ENCODE data around the gene RYR1. TPM values are rescaled to one million over a fixed set of nuclear protein-coding genes. Genes with fewer than 3 reads are reported as not detected.

Gene RYR1
- total and polyA plus RNA-seq, 10 of the 15 experiments (the other 5 are each of a cell fraction or from before 2014, with no cell fraction given): under 0.01 to 0.32 (median 0.07) TPM; not detected in 1

- TF ChIP-seq TBL1XR1 (IDR thresholded peaks at IDR 0.05; ENCODE audit: low read depth, low read length): no peak
- peak; percentile 23; the same call in 1 of the 2 replicates for TF ChIP-seq POLR2A (IDR thresholded peaks at IDR 0.05; ENCODE audit: low read depth, low read length)
- Histone ChIP-seq H2AFZ (ENCODE audit: control insufficient read depth, low read depth, low read length) (no peak overlapping the region), H3K27ac (ENCODE audit: control insufficient read depth, insufficient read depth) (no peak overlapping the region), H3K4me2 (ENCODE audit: control insufficient read depth, insufficient read depth) (peak overlapping the region; percentile 84), H3K27me3 (replicated peaks in 1 of 2; ENCODE audit: control insufficient read depth in 2 of 2, insufficient read depth in 2 of 2, low read length in 1 of 2) (no peaks in the 10 kb centered on the region; a peak in 1 of 4 replicates), H3K4me3 (peak overlapping the region; percentile 69), H3K9ac (ENCODE audit: control insufficient read depth, insufficient read depth, low read length) (no peak overlapping the region), H4K20me1 (ENCODE audit: control insufficient read depth, insufficient read depth) (no peaks in the 10 kb centered on the region; the same call in 1 of the 2 replicates), H3K9me3 (replicated peaks; ENCODE audit: control insufficient read depth, insufficient read depth, low read length) (no peaks in the 10 kb centered on the region), H3K4me1 (ENCODE audit: control insufficient read depth, insufficient read depth, low read length) (peaks cover 12% of the 10 kb centered on the region), H3K36me3 (ENCODE audit: control insufficient read depth in 2 of 2, insufficient read depth in 2 of 2, low read length in 1 of 2) (peaks cover 5 to 7% of the 10 kb centered on the region in 2 experiments; a peak in 3 of 4 replicates), H3K79me2 (ENCODE audit: control insufficient read depth, insufficient read depth, low read length) (no peaks in the 10 kb centered on the region)
- 23% methylated on average over 21 of the region's 36 CpGs for WGBS (ENCODE audit: insufficient coverage, insufficient replicate concordance, low lambda C conversion rate, missing lambda C conversion rate)
- in situ Hi-C loops (cut with MboI) (no loop called here), intact Hi-C loops (cut with micrococcal nuclease; ENCODE audit: unreplicated experiment) (loop anchor here (5.0 kb wide), 1 partner anchor 155 kb away; no protein-coding TSS in a partner anchor)
- CTCF ChIA-PET: interaction anchor here (1.3 to 2.4 kb wide), 3 partner anchors 13 to 544 kb away, joined by 3 to 14 read pairs (median 5); partner anchors contain the start of genes FAM98C, MRPS12, PSMD8 and SARS2
- BruUV-seq (replicated peaks): no TSS peak
- SMC1A ChIA-PET (ENCODE audit: uncharacterized antibody, unreplicated experiment): interaction anchor here (1.4 kb wide), 1 partner anchor 16 kb away, joined by 5 read pairs; the partner anchor contains the start of gene FAM98C
- RAD21 ChIA-PET (ENCODE audit: unreplicated experiment): interaction anchor here (0.6 to 1.3 kb wide), 3 partner anchors 13 to 302 kb away, joined by 3 to 5 read pairs (median 3); partner anchors contain the start of genes CATSPERG and PSMD8
- FAIRE-seq (no peak), DNase-seq (ENCODE audit: low read depth, low spot score) (no peak), ATAC-seq (peak; percentile 15)
- POLR2A ChIA-PET: interaction anchor here (1.1 to 1.4 kb wide), 2 partner anchors 12 to 15 kb away, joined by 3 to 5 read pairs; partner anchors contain the start of genes FAM98C and PSMD8
These were observed 46.4 kb upstream of the RYR1 start for GRCh38 chr19:38386971-38387549.

GRCh38 chr19:38387550-38388348 is 45.7 kb upstream of the RYR1 start, which contains the start of gene GGN:
Gene GGN, minus strand, starts transcription at chr19:38388034. Its CDS starts 773 bp downstream, at chr19:38387261.
- no peaks in the 10 kb centered on the region; a peak in 1 of 4 replicates for H3K27me3 ChIP-seq (replicated peaks in 1 of 2; ENCODE audit: control insufficient read depth in 2 of 2, insufficient read depth in 2 of 2, low read length in 1 of 2)
- ChIA-PET SMC1A (ENCODE audit: uncharacterized antibody, unreplicated experiment) (interaction anchor here (0.9 to 1.4 kb wide), 2 partner anchors 10 to 15 kb away, joined by 3 to 5 read pairs; partner anchors contain the start of gene FAM98C), CTCF (interaction anchor here (1.1 to 2.4 kb wide), 4 partner anchors 14 to 543 kb away, joined by 3 to 14 read pairs (median 4); partner anchors contain the start of genes FAM98C, MRPS12, PSMD8 and SARS2), RAD21 (ENCODE audit: unreplicated experiment) (interaction anchor here (0.6 to 1.3 kb wide), 3 partner anchors 13 to 303 kb away, joined by 3 to 5 read pairs (median 3); partner anchors contain the start of genes CATSPERG and PSMD8), POLR2A (interaction anchor here (0.6 to 1.4 kb wide), 4 partner anchors 12 to 245 kb away, joined by 3 to 5 read pairs (median 3); partner anchors contain the start of genes FAM98C and PSMD8)
- no peak within 1 kb of the TSS for H3K27ac ChIP-seq (ENCODE audit: control insufficient read depth, insufficient read depth)
- in situ Hi-C loops (cut with MboI): no loop called here
- no peaks in the 10 kb centered on the region for H3K79me2 ChIP-seq (ENCODE audit: control insufficient read depth, insufficient read depth, low read length)
- H4K20me1 ChIP-seq (ENCODE audit: control insufficient read depth, insufficient read depth): no peaks in the 10 kb centered on the region; the same call in 1 of the 2 replicates
- H3K36me3 ChIP-seq (ENCODE audit: control insufficient read depth in 2 of 2, insufficient read depth in 2 of 2, low read length in 1 of 2): peaks cover 5 to 7% of the 10 kb centered on the region in 2 experiments; a peak in 3 of 4 replicates
- H3K9me3 ChIP-seq (replicated peaks; ENCODE audit: control insufficient read depth, insufficient read depth, low read length): no peaks in the 10 kb centered on the region
- DNase-seq (ENCODE audit: low read depth, low spot score) (no peak), FAIRE-seq (no peak), ATAC-seq (peak; percentile 80)
- TF ChIP-seq ZNF217 (IDR thresholded peaks at IDR 0.05) (no peak), EGR1 (IDR thresholded peaks at IDR 0.05; ENCODE audit: borderline replicate concordance in 1 of 2, low read depth in 2 of 2, low read length in 2 of 2) (0 out of 3 replicates have a peak, but pooled peaks of 1 of the 2 experiments have one; percentile 21), NBN (IDR thresholded peaks at IDR 0.05) (no peak)
- peak within 1 kb of the TSS; percentile 69 for H3K4me3 ChIP-seq
- intact Hi-C loops (cut with micrococcal nuclease; ENCODE audit: unreplicated experiment): loop anchor here (5.0 kb wide), 1 partner anchor 155 kb away; no protein-coding TSS in a partner anchor
- H2AFZ ChIP-seq (ENCODE audit: control insufficient read depth, low read depth, low read length): no peak within 1 kb of the TSS
- peaks cover 12% of the 10 kb centered on the region for H3K4me1 ChIP-seq (ENCODE audit: control insufficient read depth, insufficient read depth, low read length)
- no TSS peak for BruUV-seq (replicated peaks)
- WGBS (ENCODE audit: insufficient coverage, insufficient replicate concordance, low lambda C conversion rate, missing lambda C conversion rate): under 1% methylated on average over 37 of the region's 51 CpGs
- H3K4me2 ChIP-seq (ENCODE audit: control insufficient read depth, insufficient read depth): peak within 1 kb of the TSS; percentile 84
- H3K9ac ChIP-seq (ENCODE audit: control insufficient read depth, insufficient read depth, low read length): no peak within 1 kb of the TSS
